ENCODE measurements around the gene ZFC3H1. TPM values are rescaled to one million over a fixed set of nuclear protein-coding genes. Genes with fewer than 3 reads are reported as not detected.
A peak's percentile ranks its signal among the peaks of the same experiment; 100 is the strongest.
"Not testable (repeated sequence)": the region's sequence is repeated elsewhere in the genome, so short reads cannot be mapped to it uniquely, and the experiment has no call there.

ZFC3H1 gene
- 10 to 100 TPM; 55.8 to 66.7 TPM for total RNA-seq

DNA sequence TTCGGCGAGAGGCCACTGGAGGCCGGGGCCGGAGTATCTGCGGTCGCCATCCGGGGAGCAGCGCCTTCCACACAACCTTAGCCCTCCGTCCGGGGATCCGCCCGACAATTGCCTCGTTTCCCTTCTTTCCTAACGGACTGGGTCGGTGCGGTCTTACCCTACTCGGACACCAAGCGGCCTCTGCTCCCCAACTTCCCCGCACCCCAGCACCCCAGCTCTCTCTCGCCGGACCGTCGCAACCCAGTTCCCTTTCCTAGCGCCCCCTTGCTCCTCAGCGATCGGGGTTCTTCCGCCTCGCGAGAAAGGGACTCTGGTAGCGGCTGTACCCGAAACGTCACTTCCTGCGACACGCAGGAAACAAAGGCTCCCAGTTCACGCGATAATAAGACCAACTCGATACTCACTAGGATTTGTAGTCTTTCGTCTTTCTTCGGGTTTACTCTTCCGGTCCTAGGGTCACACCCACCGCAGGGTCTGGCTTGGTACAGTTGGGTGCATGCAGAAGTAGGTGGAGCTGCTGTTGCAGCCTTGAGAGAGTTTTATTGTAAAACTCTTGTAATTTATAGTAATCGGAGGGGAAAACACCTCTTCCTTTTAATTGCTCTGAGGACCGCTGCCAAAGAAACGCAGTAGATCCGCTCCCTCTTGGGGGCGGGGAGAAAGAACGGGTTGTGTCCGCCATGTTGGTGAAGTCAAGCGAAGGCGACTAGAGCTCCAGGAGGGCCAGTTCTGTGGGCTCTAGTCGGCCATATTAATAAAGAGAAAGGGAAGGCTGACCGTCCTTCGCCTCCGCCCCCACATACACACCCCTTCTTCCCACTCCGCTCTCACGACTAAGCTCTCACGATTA lies at the start of gene ZFC3H1, which contains the start of gene THAP2:
Gene ZFC3H1, minus strand, starts transcription at position 288 of the 850 bp plus-strand sequence. Its CDS starts 238 bp downstream, at position 50.
Gene THAP2, plus strand, starts transcription at position 741 of the 850 bp plus-strand sequence. CDS start 209 bp downstream, outside the sequence.
- Mint-ChIP-seq H3K9me3 (no peaks in the 10 kb centered on the region), H3K27me3 (no peaks in the 10 kb centered on the region), H3K36me3 (ENCODE audit: low read depth) (peaks cover 39% of the 10 kb centered on the region), H3K4me1 (peaks cover 43% of the 10 kb centered on the region), H3K4me3 (peak within 1 kb of the TSS; percentile 98), H3K27ac (peak within 1 kb of the TSS; percentile 100)
- DNase-seq: peak; percentile 96
- POLR2A ChIA-PET: interaction anchor here (0.7 to 2.1 kb wide), 7 partner anchors 17 to 93 kb away, joined by 3 to 8 read pairs (median 4); partner anchors contain the start of gene TMEM19
- CTCF ChIA-PET: interaction anchor here (0.6 to 3.3 kb wide), 9 partner anchors 9 to 57 kb away, joined by 3 to 16 read pairs (median 4); partner anchors contain the start of gene TMEM19

- peaks cover 12% of the 10 kb centered on the region for H3K4me1 Mint-ChIP-seq
- DNase-seq: no peak
- no peak overlapping the region for H3K27ac Mint-ChIP-seq
- peaks cover 14% of the 10 kb centered on the region for H3K9me3 Mint-ChIP-seq
- H3K36me3 Mint-ChIP-seq (ENCODE audit: low read depth): peaks cover 21% of the 10 kb centered on the region
- ChIA-PET POLR2A (no interaction called here), CTCF (no interaction called here)
- no peak overlapping the region for H3K4me3 Mint-ChIP-seq
- peaks cover 13% of the 10 kb centered on the region for H3K27me3 Mint-ChIP-seq
Observed at GRCh38 chr12:71710276-71711125, 46.9 kb upstream of the ZFC3H1 start.

DNA sequence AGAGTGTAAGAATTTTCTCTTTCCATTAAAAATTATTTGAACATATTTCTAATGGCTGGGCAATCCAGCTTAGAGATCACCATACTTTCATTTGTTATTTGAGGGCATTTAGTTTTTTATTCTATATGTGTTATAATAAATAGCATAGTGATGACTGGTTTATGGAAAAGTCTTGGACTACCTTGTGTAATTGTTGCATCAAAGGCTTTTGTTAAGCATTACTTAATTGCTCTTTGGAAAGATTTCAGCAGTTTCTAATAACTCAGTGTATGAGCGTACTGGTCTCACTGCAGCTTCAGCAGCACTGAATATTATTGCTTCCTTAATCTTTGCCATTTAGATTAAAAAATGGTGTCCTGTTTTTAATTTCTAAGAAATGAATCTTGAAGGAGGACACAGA lies 45.0 kb upstream of the ZFC3H1 start:
- no peak overlapping the region for H3K27ac Mint-ChIP-seq
- ChIA-PET CTCF (interaction anchor here (2.0 kb wide), 1 partner anchor 15 kb away, joined by 7 read pairs; no protein-coding TSS in a partner anchor), POLR2A (interaction anchor here (0.6 kb wide), 1 partner anchor 21 kb away, joined by 3 read pairs; no protein-coding TSS in a partner anchor)
- H3K4me1 Mint-ChIP-seq: peaks cover 12% of the 10 kb centered on the region
- H3K4me3 Mint-ChIP-seq: no peak overlapping the region
- no peak for DNase-seq
- H3K36me3 Mint-ChIP-seq (ENCODE audit: low read depth): peaks cover 31% of the 10 kb centered on the region
- peaks cover 14% of the 10 kb centered on the region for H3K9me3 Mint-ChIP-seq
- H3K27me3 Mint-ChIP-seq: peaks cover 11% of the 10 kb centered on the region

GRCh38 chr12:71704920-71705319 lies 41.3 kb upstream of the ZFC3H1 start:
- no peak for DNase-seq
- H3K4me3 Mint-ChIP-seq: no peak overlapping the region
- H3K9me3 Mint-ChIP-seq: no peaks in the 10 kb centered on the region
- peaks cover 12% of the 10 kb centered on the region for H3K4me1 Mint-ChIP-seq
- POLR2A ChIA-PET: no interaction called here
- peaks cover 38% of the 10 kb centered on the region for H3K36me3 Mint-ChIP-seq (ENCODE audit: low read depth)
- CTCF ChIA-PET: interaction anchor here (0.6 kb wide), 1 partner anchor 1436 kb away, joined by 3 read pairs; no protein-coding TSS in a partner anchor
- H3K27me3 Mint-ChIP-seq: no peaks in the 10 kb centered on the region
- H3K27ac Mint-ChIP-seq: no peak overlapping the region

GRCh38 chr12:71703206-71703605 lies 39.6 kb upstream of the ZFC3H1 start:
- H3K36me3 Mint-ChIP-seq (ENCODE audit: low read depth): peaks cover 39% of the 10 kb centered on the region
- H3K4me3 Mint-ChIP-seq: no peak overlapping the region
- no peaks in the 10 kb centered on the region for H3K9me3 Mint-ChIP-seq
- CTCF ChIA-PET: interaction anchor here (1.0 to 1.2 kb wide), 2 partner anchors 17 to 110 kb away, joined by 3 read pairs; partner anchors contain the start of gene TMEM19
- DNase-seq: no peak
- H3K27ac Mint-ChIP-seq: no peak overlapping the region
- POLR2A ChIA-PET: no interaction called here
- no peaks in the 10 kb centered on the region for H3K27me3 Mint-ChIP-seq
- H3K4me1 Mint-ChIP-seq: peaks cover 9% of the 10 kb centered on the region

GRCh38 chr12:71702590-71702989 lies 38.9 kb upstream of the ZFC3H1 start:
- ChIA-PET CTCF (interaction anchor here (1.2 kb wide), 1 partner anchor 16 kb away, joined by 3 read pairs; the partner anchor contains the start of gene TMEM19), POLR2A (no interaction called here)
- Mint-ChIP-seq H3K4me3 (no peak overlapping the region), H3K4me1 (peaks cover 3% of the 10 kb centered on the region), H3K9me3 (no peaks in the 10 kb centered on the region), H3K27me3 (no peaks in the 10 kb centered on the region), H3K27ac (no peak overlapping the region), H3K36me3 (ENCODE audit: low read depth) (peaks cover 41% of the 10 kb centered on the region)
- no peak for DNase-seq

DNA sequence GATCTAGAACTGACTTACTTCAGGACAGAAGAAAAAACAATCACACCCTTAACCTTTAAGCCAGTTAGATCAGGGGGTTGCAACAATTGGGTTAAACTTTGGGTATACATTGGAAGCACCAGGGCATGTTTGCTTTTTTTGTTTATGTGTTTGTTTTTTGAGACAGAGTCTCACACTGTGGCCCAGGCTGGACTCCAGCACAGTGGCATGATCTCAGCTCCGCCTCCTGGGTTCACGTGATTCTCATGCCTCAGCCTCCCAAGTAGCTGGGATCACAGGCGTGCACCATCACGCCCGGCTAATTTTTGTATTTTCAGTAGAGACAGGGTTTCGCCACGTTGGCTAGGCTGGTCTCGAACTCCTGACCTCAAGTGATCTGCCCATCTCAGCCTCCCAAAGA lies 38.5 kb upstream of the ZFC3H1 start:
- H3K36me3 Mint-ChIP-seq (ENCODE audit: low read depth): peaks cover 44% of the 10 kb centered on the region
- CTCF ChIA-PET, POLR2A ChIA-PET, H3K27ac Mint-ChIP-seq, H3K4me3 Mint-ChIP-seq, DNase-seq, H3K27me3 Mint-ChIP-seq, H3K4me1 Mint-ChIP-seq, H3K9me3 Mint-ChIP-seq: not testable (repeated sequence)

- Mint-ChIP-seq H3K36me3 (ENCODE audit: low read depth) (peaks cover 35% of the 10 kb centered on the region), H3K27me3 (no peaks in the 10 kb centered on the region), H3K4me1 (peaks cover 5% of the 10 kb centered on the region), H3K27ac (no peak overlapping the region), H3K9me3 (no peaks in the 10 kb centered on the region), H3K4me3 (no peak overlapping the region)
- POLR2A ChIA-PET: no interaction called here
- CTCF ChIA-PET: interaction anchor here (2.4 kb wide), 1 partner anchor 9 kb away, joined by 7 read pairs; the partner anchor contains the start of gene TMEM19
- no peak for DNase-seq
Observed at GRCh38 chr12:71695782-71696181, 32.1 kb upstream of the ZFC3H1 start.

DNA sequence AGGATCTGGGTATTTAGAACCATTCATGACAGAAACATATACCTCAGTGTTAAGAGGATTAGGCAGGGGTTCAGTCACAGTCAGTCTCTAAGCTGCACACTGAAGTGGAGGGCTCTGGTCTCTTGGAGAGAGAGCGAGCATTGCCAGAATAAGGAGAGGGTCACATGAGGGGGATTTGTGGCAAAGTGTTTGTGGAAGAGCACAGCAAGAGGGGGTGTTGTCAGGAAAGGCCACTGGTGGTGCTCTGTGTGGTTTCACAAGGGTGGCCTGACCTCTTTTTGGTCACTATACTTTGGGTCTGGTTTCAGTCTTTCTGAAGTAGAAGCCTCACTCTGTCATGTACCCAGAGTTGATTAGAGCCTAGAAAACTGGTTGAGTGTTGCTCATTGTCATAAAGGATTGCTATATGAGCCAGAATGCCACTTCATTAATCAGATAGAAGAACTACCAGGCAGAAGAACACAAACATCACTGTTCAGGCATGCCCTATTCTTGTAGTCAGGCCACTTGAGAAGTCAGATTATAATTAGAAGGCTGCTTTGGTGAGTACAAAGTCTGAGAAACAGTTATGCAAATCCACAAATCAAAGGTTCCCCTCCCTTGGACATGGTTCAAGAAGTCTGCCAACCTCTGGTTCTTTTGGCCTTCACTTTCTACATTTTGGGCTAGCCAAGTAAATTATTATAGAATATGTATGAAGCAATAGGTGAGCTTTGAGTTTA lies 30.6 kb upstream of the ZFC3H1 start:
- no peaks in the 10 kb centered on the region for H3K27me3 Mint-ChIP-seq
- H3K36me3 Mint-ChIP-seq (ENCODE audit: low read depth): peaks cover 35% of the 10 kb centered on the region
- no peak for DNase-seq
- peaks cover 8% of the 10 kb centered on the region for H3K4me1 Mint-ChIP-seq
- POLR2A ChIA-PET: no interaction called here
- H3K9me3 Mint-ChIP-seq: no peaks in the 10 kb centered on the region
- H3K27ac Mint-ChIP-seq: no peak overlapping the region
- CTCF ChIA-PET: interaction anchor here (2.4 kb wide), 1 partner anchor 8 kb away, joined by 7 read pairs; the partner anchor contains the start of gene TMEM19
- H3K4me3 Mint-ChIP-seq: no peak overlapping the region

DNA sequence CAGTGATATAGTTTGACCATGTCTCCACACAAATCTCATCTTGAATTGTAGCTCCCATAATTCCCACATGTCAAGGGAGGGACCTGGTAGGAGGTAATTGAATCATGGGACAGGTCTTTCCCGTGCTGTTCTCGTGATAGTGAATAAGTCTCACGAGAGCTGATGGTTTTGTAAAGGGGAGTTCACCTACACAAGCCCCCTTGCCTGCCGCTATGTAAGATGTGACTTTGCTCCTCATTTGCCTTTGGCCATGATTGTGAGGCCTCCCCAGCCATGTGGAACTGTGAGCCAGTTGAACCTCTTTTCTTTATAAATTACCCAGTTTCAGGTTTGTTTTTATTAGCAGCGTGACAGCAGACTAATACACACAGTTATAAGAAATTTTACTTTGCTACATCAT lies 30.0 kb upstream of the ZFC3H1 start:
- Mint-ChIP-seq H3K36me3 (ENCODE audit: low read depth) (peaks cover 29% of the 10 kb centered on the region), H3K4me1 (peaks cover 11% of the 10 kb centered on the region)
- H3K4me3 Mint-ChIP-seq, CTCF ChIA-PET, H3K9me3 Mint-ChIP-seq, H3K27ac Mint-ChIP-seq, DNase-seq, H3K27me3 Mint-ChIP-seq, POLR2A ChIA-PET: not testable (repeated sequence)

DNA sequence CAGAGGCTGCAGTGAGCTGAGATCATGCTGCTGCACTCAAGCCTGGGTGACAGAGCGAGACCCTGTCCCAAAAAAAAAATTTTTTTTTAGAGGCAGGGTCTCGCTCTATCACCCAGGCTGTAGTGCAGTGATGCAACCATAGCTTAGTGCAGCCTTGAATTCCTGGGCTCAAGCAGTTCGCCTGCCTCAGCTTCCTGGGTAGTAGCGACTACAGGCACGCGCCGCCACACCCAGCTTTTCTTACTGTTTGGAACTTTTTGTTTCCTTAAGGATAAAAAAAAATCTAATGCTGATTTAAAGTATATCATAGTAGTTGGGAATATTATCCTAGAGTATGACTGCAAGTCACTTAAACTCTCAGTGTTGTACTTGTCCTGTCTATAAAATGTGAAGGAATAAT lies 29.5 kb upstream of the ZFC3H1 start:
- Mint-ChIP-seq H3K27ac (no peak overlapping the region), H3K4me1 (peaks cover 16% of the 10 kb centered on the region), H3K4me3 (no peak overlapping the region), H3K36me3 (ENCODE audit: low read depth) (peaks cover 26% of the 10 kb centered on the region), H3K9me3 (no peaks in the 10 kb centered on the region), H3K27me3 (no peaks in the 10 kb centered on the region)
- ChIA-PET CTCF (no interaction called here), POLR2A (no interaction called here)
- no peak for DNase-seq

DNA sequence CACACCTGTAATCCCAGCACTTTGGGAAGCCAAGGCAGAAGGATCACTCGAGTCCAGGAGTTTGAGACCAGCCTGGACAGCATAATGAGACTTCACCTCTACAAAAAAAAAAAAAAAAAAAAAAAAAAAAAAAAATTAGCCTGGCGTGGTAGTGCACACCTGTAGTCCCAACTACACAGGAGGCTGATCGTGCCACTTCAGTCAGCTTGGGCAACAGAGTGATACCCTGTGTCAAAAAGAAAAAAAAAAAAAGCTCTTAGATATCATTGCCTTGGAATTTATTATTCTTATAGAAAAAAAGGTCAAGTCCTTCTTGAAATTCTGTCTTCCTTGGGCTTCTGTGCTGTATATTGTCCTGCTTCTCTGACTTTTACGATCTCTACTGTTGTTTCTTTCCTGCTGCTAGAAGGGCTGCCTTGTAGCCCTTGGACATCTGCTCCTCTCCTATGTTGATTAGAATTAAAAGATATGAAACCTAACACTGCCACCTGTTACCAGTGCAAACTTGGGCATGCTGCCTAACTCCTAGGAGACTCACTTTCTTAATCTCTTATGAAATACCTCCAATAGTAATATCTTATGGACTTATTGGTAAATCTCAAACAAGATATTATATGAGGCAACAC lies 28.0 kb upstream of the ZFC3H1 start:
- Mint-ChIP-seq H3K9me3 (no peaks in the 10 kb centered on the region), H3K27ac (no peak overlapping the region), H3K27me3 (no peaks in the 10 kb centered on the region), H3K4me3 (no peak overlapping the region), H3K4me1 (peaks cover 23% of the 10 kb centered on the region), H3K36me3 (ENCODE audit: low read depth) (peaks cover 17% of the 10 kb centered on the region)
- ChIA-PET CTCF (no interaction called here), POLR2A (no interaction called here)
- DNase-seq: no peak
